Keratinocyte (primary cell): Measurements from ENCODE around the gene ARFRP1.

Experiments
- EZH2 ChIP-seq: IDR thresholded peaks from one replicate; pipeline ENCODE4 v1.6.1; 2012; ENCODE audit warnings: inconsistent platforms, mild to moderate bottlenecking, low read length, moderate library complexity
- TF ChIP-seq, protein P1 (sequence below), 3 experiments: IDR thresholded peaks in 1 of 3; conservative IDR thresholded peaks in 1 of 3; optimal IDR thresholded peaks in 1 of 3; 2 replicates in 2 of 3; 3 replicates in 1 of 3; pipeline versions ENCODE3 to v1.5.1; 2011; ENCODE audit warnings: low read length in 3 of 3, mild to moderate bottlenecking in 3 of 3, moderate library complexity in 2 of 3, control low read depth in 1 of 3, inconsistent platforms in 1 of 3; ENCODE audit not compliant: insufficient read depth in 2 of 3; ENCODE audit errors: extremely low read depth in 1 of 3

DNA sequence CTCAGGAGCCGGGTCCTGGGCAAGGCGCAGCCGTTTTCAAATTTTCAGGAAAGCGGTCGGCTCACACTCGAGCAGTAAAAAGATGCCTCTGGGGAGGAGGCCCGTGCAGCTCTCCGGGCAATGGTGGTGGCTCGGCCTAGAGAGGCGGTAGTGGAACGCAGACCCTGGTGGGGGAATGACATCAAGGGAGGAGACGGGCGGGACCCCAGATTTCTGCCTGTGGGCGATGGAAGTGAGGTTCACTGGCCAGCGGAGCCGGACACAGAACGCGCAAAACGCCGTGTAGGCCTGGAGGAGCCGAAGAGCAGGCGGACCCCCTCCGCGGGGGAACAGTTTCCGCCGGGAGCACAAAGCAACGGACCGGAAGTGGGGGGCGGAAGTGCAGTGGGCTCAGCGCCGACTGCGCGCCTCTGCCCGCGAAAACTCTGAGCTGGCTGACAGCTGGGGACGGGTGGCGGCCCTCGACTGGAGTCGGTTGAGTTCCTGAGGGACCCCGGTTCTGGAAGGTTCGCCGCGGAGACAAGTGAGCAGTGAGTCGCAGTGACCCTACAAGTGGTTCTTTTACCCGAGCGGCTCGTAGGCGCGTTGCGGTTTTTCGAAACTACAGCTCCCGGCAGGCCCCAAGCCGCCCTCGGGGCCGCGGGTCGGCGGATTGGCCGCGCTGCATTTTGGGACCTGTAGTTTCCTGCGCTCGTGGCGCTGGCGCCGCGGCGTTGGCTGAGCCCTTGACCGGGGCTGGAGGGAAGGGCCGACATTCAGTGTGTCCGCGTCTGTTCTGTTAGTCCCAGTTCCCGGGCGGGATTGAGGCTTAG, 49.6 kb downstream of the ARFRP1 start, which contains the start of gene RTEL1:
- TF ChIP-seq EZH2, result no peak
- TF ChIP-seq, protein P1, sequence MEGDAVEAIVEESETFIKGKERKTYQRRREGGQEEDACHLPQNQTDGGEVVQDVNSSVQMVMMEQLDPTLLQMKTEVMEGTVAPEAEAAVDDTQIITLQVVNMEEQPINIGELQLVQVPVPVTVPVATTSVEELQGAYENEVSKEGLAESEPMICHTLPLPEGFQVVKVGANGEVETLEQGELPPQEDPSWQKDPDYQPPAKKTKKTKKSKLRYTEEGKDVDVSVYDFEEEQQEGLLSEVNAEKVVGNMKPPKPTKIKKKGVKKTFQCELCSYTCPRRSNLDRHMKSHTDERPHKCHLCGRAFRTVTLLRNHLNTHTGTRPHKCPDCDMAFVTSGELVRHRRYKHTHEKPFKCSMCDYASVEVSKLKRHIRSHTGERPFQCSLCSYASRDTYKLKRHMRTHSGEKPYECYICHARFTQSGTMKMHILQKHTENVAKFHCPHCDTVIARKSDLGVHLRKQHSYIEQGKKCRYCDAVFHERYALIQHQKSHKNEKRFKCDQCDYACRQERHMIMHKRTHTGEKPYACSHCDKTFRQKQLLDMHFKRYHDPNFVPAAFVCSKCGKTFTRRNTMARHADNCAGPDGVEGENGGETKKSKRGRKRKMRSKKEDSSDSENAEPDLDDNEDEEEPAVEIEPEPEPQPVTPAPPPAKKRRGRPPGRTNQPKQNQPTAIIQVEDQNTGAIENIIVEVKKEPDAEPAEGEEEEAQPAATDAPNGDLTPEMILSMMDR (optimal IDR thresholded peaks at IDR 0.05 in 1 of 3, IDR thresholded peaks at IDR 0.05 in 1 of 3, conservative IDR thresholded peaks at IDR 0.05 in 1 of 3; ENCODE audit: extremely low read depth in 1 of 3, insufficient read depth in 2 of 3, low read length in 3 of 3), result no peak
